SIG-M5 treated with dmso at 0.1 percent for 504 hours (cell line): ENCODE data around the gene CHRM4.

ENCODE experiments used
- DNase-seq: peaks from one replicate; lab custom pipeline; 2025; ENCODE audit not compliant: unreplicated experiment; lab: John Stamatoyannopoulos, UW

Gene CHRM4

DNA sequence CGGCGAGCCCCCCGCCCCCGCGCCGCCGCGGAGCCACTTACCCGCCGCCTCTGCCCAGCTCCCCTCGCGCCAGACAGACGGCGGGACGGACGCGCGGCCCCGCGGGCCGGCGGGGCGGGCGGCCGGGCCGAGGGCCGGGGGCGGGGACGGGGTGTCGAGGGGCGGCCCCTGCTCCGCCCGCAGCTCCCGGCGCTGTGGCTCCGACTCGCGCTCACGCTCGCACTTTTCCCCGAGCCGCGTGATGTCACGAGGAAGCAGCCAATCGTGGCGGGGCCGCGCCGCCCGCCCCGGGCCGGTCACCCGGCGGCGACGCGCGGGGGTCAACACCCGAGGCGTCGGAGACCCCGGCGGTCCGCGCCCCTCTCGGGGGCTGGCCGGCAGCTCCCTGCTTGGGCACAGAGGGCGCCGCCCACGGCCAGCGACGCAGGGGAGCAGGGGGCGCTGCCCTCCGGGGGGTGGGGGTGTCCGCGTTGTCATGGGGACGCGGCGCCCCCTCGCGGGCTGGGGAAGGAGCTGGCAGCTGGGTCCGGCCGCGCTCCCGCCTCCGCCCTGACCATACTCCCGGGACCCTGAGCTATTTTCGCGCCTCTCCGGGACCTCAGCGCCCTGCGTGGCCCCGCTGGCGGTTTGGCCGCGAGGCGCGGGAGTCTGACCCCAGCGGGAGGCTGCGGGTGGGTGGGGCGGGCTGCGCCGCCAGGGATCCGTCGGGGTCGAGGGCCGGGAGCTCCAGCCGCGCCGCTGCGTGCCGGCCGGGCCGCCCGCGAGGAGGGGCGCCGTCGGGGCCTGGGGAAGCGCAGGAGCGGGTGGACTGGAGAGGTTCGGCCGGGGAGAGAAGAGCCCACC lies at the start of gene CHRM4:
Gene CHRM4 (minus strand): TSS at position 199 of the 843 bp plus-strand sequence. CDS start 5,219 bp downstream, outside the sequence.
- no peak for DNase-seq

DNA sequence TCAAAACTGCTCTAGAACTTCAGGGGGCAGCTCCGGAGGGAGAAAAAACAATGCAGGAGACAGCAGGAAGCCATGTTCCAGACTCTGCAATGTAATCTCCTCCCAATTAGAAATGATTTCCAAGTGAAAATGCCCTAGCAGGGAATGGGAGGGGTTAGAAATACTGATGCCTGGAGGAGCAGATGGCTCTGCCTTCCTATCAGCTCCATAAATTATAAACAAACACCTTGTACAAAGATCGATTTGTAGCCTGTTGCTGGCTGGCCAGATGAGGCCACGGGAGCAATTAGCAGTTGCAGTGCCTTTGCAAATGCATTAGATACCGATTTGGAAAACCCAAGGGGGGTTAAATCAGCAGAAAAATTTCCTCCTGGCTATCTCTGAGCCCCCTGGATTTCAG lies 46.6 kb upstream of the CHRM4 start:
- no peak for DNase-seq

DNA sequence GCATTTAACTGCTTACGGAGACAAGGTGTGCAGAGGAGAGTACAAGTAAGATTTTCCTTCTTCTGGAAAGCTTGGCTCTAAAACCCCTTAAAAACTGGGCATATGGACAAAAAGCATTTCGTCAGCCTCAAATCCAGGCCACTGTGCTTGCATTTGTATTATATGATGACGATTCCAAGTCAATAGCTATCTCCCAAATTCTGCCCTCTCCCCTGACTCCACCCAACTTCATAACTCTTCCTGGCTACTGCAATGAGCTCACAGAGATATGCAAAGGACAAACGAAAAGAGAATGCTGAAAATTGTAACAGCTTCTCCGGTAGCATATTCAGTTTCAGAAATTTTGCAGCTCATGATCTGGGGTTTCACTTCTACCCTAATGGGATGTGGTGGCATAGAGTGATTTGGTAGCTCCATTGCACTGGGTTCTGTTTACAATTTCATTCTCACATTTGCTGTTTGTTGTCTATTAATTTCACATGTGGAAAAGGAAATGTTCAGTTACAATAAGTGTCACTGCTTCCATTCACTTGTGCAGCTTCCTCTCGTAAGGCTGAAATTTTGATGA lies 45.6 kb upstream of the CHRM4 start:
- no peak for DNase-seq

DNA sequence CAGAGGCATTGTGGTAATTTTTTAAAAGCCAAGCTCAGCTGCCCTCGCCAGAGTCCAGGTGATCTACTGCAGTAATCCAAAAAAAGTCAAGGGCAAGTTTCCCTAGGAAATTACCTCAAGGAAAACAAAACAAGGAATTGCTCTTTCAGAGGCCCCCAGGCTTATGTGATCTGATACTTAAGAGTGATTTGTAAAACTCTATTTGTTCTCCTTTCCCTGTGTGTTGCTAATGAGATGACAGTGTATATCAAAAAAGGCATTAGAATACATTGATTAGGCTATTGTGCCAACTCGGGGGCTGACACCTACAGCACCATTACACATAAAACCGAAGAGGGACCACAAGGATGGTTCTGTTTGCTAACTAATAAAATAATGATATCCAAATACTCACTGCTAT lies 44.5 kb upstream of the CHRM4 start:
- DNase-seq: no peak

DNA sequence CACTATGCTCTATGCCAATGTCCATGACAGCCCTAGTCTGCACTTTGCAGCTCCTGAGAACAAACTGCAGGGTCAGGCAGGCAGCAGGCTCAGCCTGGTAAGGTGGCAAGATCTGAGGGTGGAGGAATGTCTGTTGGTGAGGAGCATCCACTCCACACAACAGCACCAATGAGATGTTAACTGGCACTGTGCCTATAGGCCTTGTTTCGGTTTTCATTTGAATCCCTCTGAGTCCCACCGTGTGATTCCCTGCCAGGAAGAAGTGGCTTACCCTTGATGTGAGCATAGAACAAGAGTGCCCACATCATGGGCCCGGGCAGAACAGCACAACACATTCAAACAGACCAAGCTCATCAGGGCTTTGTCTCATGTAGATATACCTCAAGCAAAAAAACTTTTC lies 44.1 kb upstream of the CHRM4 start:
- DNase-seq: no peak

DNA sequence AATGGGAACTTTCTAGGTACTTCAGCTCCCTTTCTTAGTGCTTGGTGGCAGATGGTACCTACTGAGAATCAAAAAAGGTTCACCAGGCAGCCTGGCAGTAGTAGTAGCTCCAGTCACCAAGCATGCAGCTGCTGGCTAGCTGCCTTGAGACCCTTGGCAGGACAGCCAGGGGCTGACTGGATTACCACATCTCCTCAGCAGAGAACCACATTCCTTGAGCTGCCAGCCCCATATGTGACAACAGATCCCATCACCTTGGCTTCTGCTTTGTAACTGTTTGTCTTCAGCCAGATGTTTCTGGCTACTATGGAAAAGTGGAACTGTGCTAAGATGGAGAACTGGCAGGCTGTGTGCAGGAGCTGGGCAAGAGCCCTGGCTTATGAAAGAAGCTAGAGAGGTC lies 39.6 kb upstream of the CHRM4 start:
- no peak for DNase-seq

DNA sequence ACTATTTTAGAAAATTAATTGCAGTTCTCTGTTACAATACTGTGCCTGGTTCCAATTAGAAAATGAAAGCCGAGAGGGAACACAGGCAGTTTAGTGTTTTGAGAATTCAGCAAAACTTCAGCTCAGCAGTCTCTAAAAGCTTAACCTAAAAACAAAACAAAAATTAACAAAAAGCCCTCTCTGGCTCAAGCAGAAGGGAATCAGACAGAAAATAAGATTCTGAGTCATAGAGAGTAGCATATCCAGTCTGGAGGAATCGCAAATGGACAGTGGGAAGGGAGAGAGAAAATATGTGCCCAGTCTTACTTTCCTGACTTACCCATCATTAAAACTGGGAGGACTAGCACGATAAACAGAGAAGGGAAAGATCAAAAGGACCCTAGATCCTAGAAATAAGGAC lies 38.1 kb upstream of the CHRM4 start:
- DNase-seq: no peak

DNA sequence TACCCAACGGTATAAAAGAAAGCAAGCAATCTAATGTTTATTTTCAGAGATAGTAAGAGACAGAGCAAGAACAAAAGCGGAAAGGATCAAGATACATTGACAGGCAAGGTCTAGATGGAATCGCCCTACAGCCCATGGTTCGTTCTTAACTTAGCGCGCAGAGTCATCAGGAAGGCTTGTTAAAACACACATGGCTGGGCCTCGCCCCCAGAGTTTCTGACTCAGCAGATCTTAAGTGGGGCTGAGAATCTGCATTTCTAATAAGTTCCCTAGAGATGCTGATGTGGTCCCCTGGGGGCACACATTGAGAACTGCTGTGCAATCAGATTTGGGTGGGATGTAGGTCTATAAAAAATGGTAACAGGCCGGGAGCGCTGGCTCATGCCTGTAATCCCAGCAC lies 35.8 kb upstream of the CHRM4 start:
- no peak for DNase-seq

DNA sequence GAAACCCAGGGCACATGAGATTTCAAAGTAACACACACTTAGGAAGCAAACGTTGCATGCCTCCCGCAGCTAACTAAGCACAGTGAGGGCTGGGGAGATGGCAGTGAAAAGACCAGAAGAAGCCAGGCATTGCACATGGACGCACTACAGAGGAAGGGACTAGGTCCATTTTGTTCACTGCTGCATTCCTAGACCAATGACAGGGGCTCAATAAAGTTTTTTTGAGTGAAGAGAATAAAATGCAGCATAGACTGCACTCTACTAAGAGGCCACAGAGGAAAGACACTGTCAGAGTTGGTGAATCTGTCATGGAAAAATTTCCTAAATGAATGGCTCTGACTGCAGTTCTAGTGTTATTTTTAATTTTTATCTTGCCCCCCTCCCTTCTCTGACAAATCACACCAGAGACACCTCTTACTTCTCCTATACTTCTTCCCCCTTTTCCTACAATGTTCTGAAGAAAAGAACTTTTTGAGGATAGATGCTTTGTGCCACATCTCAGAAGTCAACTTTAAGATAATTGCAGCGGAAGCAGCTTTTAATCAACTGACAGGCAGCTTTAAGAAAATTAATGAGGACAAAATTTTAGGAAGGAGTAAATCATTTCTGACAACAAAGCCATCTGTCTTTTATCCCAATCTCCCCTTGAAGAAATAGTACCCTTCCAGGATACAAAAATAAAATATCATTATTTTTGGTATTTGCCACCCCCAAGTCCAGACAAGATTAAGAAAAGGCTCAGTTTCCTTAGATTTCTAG lies 34.8 kb upstream of the CHRM4 start:
- no peak for DNase-seq

DNA sequence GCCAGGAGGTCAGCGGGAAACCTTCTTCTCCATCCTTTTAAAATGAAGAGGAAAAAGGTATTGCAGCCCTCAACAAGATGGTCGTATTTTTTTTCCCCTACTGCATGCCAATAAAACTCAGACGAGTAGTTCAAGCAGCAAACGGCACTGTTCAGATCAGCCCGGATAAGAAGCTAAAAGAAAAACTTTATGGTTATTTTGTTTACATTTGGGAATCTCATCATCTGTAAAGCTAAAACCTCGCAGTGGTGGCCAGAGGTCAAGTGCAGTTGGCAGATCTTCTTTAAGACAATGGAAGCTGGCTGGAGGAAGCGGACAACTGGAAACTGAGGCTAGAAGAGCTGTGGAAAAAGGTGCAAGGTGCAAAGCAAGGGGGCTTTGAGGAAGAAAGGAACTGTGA lies 31.0 kb upstream of the CHRM4 start:
- DNase-seq: no peak

DNA sequence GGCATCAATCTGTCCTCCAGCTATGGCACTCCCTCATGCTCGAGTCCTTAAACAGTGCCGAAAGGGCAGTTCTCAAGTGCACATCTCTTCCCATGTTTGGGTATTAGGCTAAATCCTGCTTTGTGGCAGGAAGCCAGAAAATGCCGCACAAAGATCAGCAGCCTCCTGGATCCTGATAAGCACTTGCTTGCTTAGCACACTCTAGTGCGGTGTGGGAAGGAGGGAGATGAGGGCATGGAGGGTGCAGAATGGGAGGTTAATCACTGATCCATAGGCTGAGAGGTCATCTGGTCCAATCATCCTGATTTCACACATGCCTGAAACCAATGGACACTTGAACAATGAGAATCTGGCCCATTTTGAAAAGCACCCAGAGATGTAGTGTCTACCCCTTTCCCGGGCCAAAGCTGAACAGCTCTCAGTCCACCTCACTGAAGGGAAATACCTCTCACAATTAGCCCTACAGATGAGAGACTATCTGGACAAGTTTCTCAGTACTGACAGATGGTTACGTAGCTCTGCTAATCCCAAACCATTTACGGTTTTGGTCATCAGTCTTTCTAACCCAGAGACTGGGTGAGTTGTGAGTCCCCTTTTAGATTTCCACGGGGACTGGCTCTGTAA lies 29.8 kb upstream of the CHRM4 start:
- no peak for DNase-seq

DNA sequence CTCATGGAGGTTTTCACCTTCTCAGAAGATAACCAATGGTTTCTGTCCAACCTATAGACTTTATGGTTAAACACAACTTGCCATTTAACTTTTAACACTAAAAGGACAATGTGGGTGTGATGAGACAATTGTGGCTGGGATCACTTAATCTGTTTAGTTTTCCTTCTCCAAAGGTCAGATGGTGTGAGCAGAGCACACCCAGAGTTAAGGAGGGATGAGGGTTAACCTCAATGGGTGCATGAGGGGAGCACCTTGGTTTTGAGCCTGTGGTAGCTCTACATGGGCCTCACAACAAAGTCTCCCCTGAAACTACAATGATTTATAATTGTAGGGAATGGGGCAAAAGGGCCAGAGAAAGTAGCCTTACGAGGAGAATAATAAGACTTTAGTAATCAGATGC lies 28.9 kb upstream of the CHRM4 start:
- DNase-seq: no peak

DNA sequence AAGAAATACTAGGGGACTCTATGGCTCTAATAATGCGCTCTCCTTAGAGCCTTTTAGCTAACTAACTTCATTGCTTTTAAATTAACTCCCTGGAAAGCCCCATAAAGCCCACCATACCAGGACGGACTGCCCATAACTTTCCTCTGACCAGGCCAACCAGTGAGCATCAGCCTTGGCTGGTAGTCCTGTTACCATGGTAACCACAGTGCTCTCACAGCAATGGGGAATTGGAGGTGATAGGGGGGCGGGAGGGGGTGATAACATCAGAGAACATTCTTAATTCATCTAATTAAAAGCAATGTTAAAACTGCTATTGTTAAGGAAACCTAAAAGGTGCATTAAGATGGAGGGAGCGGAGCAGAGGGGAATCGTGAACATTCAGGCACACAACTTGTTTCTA lies 27.2 kb upstream of the CHRM4 start:
- no peak for DNase-seq

DNA sequence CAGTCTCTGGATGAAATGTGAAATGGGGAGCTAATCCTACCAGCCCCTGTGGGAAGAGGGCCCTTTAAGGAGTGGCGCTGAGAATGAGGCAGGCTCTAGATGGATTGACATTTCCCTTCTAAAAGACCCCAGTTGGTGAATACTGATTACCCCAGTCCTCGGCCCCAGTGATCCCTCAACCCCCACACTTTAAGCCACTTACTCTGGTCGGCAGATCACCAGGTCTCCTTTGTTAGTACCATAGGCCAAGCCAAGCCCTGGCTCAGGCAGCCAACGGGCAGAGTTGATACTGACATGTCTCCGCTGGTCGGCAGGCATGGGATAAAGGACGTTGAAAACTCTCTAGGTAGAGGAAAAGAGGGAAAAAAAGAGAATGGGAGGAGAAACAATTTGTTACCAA lies 26.1 kb upstream of the CHRM4 start:
- no peak for DNase-seq

DNA sequence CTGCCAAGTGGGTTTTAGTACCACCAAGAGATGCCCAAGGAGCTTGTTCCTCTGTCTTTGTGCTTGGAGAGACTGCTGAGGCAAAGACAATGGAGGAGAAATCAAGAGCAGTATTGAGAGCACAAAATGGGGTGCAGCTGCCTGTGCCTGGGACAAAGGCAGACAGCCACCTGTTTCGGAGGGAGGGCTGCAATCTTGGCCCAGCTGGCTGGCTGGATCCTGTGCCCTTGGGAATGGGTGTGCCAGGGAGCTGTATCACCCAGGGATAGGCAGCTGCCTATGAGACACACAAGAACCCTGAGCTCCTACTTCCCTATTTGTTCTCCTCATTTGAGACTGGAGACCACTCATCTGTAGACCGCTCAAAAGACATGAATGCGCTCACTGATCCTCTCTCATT lies 23.3 kb upstream of the CHRM4 start:
- no peak for DNase-seq

DNA sequence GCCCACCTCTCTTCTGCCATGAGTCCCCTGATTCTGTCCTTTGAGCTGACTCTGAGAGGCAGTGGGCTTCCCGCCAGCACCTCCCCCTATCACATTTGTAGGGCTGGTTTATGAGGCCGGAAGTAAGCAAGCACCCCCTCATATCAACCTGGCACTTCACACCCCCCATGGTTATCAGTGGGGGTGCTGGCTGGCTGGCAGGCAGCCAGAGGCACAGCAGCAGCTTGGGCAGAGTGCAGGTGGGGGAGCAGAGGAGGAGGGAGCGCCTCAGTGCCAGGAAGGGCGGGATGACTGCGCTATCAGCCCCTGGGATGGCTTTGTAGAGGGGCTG lies 22.9 kb upstream of the CHRM4 start:
- DNase-seq: no peak

DNA sequence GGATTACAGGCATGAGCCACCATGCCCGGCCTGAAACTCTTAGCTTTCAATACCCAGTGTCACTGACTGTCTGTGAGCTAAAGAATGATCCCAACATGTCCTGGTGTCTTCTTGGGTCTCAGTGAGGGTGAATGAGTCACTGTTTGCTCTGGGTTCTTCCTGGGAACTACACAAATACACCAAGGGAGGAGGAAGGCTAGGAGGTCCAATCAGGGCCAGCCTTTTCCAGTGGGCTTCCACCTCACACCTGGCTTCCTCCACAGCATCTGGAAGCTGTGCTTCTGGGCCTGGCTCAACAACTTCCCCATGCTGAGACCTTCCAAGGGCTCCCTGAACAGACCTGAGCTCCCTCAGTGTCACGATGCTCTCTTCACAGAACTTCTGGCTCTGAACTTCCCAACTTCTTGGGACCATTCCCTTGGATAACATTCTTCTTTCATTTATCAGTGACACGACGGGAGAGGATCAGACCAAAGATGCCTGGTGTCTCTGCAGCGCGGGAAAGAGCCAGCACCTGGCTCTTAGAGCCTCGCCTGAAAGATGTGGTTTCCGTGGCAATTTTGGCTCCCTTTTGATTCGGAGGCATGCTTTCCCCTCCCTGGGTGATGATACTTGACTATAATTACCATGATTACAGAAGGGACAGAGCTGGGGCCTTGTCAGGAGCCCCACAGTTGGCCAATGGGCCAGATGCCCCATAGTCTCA lies 22.3 kb upstream of the CHRM4 start:
- DNase-seq: no peak

DNA sequence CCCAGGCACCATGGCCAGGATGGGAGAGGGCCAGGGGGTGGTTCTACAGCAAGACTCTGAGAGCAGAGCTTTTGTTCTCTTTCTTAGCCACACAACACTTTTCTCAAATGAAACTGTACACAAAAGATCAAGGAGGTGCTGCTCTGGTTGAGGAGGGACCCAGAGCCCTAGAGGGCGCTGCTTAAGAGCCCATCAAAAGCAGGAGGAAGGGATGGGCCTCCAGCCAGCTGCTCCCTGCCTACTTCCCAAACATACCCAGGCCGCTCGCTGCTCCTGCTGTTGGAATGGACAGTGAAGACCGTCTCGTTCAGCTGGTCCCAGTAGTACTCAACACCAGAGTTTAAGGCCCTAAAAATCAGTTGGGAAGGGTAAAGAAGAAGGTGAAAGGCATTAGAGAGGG lies 18.4 kb upstream of the CHRM4 start:
- no peak for DNase-seq

DNA sequence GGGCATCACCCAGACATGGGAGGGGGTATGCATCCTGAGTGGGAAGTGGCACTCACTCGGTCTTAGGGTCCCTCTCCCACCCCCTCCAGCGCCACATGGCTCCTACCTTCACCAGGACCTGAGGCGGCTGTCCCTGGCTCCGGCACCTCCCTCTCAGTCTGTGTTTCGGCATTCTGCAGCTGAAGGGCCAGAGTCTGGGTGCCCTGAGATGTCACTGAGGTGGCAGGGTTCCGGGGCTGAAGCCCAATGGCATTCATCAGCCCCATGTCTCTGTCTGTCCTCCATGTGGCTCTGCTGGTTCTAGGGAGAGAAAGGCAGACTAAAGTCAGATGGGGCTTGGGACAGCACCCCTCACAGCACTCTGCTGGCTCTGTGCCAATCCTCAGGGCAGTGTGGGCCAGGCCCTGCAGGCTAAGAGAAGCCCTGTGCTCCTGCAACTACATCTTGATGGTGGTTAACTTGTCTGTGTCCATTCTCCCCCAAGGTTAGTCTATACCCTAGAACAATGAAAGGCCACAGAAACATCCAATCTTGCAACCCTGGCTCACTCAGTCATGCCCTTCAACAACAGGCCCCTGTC lies 16.9 kb upstream of the CHRM4 start:
- DNase-seq: no peak

DNA sequence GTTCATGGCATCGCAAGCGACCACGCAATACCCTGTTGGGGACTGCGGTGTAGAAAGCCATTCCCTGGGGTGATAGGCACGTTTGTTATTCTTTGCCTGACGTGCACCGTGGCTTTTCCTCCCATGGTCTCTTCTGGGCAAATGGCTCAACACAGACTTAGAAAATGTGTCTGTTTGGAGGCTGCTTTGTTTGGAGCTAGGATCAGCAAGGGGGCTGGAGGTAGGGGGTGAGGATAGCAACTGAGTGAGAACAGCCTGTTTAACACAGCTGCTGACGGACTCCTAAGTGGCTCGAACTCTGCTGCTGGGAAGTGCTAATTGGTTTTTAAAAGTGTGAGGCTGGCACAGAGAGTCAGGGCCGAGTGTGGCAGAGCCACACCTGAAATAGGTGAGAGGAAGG lies 16.1 kb upstream of the CHRM4 start:
- DNase-seq: no peak

DNA sequence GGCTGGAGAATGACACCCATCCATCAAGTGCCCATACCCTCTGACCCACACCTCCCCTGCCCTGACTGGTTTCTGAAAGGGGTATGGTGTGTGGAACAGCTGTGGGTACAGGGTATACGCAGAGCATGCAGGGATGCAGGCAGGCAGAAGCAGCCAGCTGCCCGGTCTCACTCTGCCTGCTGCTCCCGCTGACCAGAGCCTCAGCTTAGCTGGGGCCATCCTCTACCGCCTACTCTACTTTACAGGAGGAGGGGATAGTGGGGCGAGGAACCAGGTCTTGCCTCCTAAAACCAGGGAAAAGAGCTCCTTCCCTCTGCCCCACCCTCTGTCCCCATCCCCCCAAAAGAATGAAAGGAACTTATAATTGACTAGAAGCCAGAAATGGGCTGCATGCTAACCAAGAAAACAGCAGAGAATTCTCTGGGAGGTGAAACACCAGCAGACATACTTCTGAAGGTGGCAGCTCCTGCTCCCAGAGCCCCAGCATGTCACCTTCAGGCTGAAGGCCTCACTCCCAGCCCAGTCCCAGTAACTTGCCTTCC lies 13.0 kb upstream of the CHRM4 start:
- DNase-seq: no peak
